ENCODE data around the gene ADCYAP1R1.

Gene ADCYAP1R1

DNA sequence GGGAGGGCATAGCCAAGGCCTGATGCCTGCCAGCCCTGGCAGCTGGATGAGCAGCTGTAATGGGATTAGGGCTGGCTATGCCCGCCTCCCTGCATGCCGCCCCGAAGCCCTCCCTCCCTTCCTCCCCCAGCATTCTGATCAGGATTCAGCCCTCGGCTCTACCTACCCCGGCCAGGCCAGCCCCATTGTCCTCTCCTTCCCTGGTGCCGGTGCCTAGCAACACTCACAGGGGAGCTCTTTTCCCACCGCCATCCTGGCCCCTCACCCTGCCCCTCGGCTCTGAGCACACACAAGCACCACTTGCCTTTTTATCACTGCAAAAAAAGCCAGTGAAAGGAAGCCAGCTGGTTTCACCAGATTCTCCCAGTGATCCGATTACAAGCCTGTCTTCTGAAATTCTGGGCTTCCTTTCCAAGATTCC lies 9.0 kb upstream of the ADCYAP1R1 start:
- no peak for DNase-seq (ENCODE audit: low read depth)

DNA sequence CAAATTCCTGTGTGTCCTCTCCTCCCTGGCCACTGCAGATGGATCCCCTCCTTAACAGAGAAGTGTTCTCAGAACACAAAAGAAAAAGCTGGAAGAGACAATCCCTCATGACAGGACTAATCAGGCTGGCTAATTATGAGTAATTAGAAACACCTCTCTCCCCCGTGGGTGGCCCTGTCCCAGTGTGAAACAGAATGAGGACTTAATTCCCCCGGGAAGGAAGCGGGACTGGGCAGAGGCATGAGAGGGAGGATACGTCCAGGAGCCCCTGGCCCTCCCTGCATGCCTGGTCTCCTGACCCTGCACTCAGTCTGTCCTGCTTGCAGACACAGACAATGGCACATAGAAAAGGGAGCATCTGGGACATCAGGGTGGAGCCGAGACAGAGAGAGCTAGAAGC lies 7.6 kb upstream of the ADCYAP1R1 start:
- no peak for DNase-seq (ENCODE audit: low read depth)

DNA sequence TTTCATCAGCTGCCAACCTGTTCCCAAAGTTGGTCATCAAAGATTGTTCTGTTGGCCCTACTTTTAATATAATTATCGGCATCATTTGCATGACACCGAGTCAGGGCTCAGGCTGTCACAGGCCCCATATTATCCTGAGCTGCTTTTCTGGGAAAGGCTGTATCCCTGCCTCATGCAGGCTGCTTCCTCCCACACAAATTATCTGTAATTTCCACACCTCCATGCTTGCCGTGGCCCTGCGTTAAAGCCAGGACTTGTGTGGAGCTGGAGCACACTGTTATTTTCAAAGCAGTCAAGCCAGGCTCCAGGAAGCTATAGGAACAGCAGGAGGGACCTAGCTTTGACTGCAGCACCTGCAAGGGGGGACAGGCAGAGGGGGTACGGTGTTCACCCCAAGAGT lies 5.4 kb upstream of the ADCYAP1R1 start:
- no peak for DNase-seq (ENCODE audit: low read depth)

DNA sequence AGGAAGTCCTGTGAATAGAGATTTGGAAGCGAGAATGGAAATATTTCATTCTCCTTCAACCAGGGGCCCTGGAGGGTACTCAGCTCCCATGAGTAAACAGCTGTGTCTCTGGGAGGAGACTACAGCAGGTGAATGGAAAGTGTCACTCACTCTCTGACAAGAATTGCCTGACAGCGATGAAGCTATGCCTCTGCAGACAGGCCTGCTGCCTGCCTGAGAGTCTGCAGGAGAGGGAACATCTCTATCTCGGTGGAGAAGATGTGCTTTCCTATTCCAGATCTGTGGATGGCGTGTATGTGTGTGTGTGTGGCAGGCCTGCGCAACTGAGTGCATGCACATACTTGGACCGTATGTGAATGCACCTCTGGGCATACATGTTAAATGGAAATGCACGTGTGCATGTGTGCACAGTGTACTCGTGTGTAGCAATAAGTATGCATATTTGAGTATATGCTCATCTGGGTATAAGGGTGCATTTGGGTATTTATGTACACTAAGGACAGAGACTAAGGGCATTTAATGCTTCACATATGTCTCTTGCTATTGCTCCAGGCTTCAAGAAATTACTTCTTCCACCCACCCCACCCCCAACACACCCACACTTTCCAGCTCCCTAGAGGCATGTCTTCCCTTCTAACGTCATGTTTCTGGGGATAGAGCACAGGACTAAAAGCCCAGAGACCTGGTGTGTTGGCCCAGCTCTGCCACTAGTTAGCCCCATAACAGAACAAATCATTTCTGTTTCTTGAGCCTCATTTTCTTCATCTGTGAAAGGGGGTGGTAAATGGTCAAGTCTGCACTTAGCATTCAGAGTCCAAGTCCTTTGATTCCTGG lies 4.6 kb upstream of the ADCYAP1R1 start:
- DNase-seq (ENCODE audit: low read depth), result no peak

DNA sequence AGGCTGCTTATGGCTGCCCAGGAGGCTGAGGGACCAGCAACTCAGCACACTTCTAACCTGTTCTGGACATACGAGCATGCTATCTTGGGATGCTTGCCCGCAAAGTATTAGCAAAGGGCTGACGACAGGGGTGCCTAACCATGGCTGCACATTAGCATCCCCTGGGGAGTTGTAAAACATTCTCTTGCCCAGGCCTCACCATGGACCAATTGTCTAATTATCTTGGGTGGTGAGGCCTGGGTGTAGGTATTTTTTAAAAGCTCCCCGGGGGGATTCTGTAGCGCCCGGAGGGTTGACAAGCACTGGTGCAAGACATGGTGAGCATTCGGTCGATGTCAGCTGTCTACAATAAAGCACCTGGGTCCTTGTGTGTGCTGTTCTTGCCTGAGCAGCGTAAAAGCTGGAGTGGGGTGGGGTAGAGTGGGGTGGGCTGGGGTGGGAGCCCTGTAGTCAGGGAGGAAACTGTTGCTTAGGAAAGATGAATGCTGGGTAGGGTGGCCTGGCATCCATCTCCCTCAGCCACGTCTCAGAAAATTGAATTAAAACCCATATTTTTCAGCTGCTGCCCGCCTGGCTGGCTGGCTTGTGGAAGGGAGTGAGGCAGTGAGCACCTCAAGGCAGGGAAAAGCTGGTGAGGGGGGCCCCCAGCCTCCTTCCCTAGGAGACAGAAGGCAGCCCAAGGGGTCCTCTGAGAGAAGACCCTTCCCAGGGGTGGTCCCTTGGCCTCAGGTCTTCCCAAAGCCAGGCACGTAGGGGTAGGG lies 2.9 kb upstream of the ADCYAP1R1 start:
- no peak for DNase-seq (ENCODE audit: low read depth)

DNA sequence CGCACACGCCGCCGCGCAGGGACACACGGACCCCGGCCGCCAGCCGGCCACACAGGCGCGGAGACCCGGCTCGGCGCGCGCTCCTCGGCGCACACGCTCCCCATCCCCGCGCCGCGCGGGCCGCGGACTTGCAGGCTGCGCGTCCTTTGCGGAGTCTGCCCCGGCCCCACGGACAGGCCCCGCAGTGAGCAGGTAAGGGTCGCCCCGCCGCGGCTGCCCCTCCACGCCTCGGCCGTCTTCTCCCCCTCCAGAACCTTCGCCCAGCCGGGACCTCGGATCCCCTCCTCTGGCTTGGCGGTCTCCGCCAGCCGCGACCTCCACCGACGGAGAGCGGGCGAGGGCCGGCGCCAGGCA lies 356 bp downstream of the ADCYAP1R1 start:
- DNase-seq (ENCODE audit: low read depth), result no peak

DNA sequence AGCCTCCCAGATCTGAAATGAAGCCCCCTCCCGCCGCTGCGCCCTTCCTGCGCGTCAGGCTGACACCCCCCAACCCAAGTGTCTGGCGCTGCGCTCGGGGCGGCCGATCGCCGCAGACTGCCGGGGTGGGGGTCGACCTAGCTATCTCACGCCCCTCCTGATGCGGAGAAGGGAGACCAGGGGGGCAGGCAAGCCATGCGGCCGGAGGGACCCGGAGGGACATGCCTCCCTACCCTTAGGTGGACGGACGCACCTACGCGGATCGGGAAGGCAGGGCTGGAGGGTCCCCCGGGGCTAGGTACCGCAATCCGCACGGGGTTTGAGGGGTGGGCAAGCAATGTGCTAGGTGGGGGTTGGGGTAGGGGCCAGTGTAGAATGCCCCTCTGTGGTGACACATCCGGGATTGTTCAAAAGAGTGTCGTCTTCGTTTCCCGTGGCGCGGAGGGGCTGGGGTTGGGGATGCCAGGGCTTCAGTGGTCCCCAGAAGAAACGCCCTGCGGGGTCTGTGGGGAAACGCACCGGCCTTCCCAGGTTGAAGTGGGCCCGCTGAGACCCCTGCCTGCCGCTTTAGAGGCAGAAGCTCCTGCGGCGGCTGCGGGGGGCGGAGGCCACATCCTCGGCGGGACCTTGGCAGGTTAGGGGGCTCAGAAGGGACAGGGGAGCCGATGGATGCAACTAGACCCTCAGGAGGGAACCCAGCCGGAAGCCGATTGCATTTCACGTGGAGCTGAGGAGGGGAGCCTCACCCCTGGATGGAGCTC lies 913 bp downstream of the ADCYAP1R1 start:
- DNase-seq (ENCODE audit: low read depth), result no peak

DNA sequence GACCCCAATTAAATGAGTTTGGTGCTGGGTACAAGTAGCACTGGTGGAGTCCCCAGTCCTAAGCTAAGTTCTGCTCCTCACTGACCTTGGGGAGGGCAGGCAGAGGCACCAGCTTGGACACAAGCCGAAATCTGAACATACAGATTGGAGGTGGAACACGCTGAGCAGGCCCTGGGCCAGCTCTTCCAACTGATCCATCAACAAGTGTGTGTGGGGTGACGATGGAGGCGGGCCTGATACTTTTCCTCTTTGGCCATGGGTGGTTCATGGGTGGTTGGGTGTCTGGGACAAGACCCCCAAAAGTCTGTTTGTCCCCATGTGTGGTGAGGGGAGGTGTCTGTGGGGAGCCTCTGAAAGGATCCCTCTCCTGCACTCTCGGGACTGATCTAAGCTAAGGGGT lies 1.9 kb downstream of the ADCYAP1R1 start:
- DNase-seq (ENCODE audit: low read depth), result no peak

DNA sequence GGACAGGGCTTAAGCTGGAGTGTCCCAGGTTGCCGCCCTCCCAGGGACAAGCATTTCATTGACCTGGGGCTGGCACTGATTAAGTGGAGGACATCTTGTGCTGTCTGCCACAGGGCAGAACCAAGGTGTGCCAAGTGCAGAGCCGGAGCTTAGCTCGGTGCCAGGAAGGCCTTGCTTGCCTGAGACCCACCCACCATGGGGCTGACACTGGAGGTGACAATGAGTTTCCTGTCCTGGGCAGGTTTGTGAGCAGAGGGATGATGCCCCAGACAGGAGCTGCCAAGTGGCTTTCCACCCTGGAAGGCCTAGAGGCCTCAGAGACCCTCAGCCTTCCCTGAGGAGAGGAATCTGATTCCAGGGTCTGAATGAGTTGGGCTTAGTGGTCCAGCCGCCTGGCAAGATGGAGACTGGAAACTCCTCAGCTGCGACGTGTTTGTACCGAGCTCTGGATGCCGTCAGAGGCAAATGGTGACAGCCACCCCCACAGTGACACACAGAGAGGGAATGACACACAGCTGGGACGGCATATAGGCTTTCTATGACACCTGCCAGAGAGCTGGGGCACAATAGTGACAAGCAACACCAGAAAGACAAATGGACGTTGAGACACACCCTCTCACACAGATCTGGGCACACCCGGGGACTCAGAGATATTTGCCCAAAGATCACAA lies 2.6 kb downstream of the ADCYAP1R1 start:
- DNase-seq (ENCODE audit: low read depth), result no peak

DNA sequence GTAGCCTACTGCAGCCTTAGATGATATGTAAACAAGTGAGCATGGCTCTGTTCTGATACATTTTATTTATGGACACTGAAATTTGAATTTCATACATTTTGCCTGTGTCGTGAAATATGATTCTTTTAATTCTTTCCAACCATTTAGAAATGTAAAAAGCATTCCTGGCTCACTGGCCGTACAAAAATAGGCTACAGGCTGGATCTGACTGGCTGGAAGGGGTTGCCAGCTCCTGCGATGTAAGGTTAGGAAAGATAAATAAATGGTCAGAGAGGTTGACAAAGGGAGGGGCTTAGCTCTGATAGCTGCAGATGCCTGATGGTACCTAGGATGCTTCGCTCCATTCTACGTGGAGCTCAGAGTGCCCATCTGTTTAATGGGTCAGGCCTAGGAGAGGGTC lies 3.4 kb downstream of the ADCYAP1R1 start:
- no peak for DNase-seq (ENCODE audit: low read depth)

DNA sequence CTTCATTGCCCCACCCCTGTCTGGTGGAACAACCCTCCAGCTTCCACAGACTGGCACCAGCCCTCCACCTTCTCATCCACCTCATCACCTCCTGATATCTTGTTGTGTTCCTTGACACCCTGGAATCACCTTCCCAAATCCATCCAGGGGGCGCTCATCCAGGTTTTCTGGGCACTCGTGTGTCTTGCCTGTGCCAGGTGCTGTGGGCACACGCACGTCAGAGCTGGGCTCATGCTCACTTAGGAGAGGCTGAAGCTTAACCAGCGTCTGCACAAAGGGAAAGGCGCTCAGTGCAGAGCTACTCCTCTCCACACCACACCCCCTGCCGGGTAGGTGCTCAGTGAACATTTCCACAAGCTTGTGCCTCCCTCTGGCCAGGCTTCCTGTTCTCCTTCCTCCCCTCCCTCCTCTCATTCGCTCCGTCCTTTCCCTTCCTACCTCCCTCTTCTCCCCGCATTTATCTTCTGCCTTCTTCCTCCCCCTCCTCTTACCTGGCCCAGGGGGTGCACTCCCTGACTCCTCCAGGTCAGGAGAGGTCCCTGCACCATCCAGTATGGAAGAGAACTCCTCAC lies 4.8 kb downstream of the ADCYAP1R1 start:
- DNase-seq (ENCODE audit: low read depth), result no peak

DNA sequence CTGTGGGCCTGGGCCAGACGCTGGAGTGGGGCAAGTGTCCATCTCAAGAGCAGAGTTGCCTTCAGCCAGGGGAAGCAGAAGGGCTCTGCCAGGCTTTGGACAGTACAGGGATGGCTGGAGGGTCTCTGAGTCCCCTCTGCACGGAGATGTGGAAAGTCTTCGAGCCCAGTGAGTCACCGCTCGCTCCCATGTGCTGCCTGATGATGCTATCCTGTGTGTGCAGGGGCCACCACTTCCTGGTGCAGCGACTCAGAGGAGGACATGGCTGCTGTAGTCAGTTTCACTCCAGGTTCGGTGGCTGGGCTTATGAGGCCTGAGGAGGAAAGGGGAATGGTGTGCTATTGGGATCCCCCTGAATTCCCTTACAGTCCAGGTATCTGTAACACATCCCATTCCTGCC lies 6.0 kb downstream of the ADCYAP1R1 start:
- no peak for DNase-seq (ENCODE audit: low read depth)

DNA sequence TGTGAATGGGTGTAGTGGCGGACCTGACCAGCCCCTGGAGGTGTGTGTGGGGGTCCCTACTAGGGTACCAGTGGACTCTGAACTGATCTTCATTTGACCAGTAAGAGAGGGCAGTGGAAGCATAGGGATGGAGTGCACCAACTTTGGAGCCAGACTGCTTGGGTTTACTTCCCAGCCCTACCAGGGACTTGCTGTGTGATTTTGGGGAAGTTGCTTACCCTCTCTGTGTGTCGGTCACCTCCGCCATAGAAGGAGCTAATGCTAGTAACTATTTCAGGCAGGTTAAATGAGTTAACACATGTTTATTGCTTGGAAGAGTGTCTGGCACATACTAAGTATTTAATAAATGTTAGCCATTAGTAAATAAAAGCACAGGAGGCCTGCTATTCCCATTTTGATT lies 6.6 kb downstream of the ADCYAP1R1 start:
- DNase-seq (ENCODE audit: low read depth), result no peak

DNA sequence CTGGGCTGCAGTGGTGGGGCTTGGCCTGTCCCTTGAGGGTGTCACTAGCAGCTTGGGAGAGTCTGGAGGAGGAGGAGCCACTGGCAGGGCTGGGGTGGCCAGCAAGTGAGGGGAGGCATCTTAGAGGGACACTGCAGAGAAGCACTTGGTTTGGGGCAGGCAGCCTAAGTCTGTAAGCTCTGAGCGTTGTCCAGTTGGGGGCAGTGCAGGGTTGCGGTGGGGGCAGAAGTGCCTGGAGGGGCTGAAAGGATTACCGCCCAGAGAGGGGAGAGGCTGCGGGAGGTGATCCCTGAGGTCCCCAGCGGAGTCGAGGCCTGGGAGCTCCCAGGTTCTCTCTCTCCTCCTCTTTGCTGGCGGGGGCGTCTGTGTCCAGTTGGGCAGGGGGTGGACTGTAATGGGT lies 7.4 kb downstream of the ADCYAP1R1 start:
- DNase-seq (ENCODE audit: low read depth), result no peak

DNA sequence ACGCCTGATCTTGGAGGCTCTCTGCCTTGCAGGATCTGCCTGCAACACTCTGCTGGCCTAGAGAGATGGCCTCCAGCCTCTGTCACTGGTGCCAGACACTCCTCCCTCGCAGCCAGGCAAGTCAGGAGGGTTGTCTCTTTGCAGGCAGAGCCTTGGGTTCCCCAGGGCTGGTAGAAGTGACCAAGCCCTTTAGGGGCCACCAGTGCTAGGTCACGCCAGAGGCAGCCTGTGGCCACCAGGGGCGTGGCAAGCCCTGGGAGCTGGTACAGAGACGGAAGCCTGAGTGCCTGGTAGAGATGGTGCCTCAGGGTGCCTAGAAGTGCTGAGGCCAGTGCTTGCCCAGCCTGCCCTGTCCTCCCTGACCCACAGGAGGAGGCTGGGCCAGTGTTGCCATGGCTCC lies 9.1 kb downstream of the ADCYAP1R1 start:
- no peak for DNase-seq (ENCODE audit: low read depth)

DNA sequence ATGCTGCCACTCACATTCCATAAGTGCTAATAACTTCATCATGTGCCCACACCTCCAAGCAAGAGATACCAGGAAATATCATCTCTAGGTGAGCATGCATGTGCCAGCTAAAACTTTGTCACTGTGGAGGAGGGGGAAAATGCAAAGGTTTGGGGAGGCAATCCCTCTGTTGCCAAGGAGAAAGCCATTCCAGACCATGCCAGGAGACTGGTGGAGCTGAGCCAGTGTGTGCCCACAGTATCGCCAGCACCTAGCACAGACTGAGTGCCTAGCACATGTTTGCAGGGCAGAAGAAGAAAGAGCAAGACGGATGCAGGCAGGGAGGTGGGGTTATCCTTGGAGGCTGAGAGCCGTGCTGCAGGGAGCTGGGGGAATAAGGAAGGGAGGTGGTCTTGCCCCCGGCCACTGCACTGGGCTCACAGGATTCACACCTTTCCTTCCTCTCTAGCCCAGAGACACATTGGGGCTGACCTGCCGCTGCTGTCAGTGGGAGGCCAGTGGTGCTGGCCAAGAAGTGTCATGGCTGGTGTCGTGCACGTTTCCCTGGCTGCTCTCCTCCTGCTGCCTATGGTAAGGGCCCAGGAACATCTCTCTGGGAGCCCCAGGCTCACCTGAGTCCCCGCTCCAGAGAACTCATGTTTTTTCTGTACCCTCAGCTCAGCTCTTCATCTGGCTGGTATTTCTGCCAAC lies 10.8 kb downstream of the ADCYAP1R1 start:
- no peak for DNase-seq (ENCODE audit: low read depth)

DNA sequence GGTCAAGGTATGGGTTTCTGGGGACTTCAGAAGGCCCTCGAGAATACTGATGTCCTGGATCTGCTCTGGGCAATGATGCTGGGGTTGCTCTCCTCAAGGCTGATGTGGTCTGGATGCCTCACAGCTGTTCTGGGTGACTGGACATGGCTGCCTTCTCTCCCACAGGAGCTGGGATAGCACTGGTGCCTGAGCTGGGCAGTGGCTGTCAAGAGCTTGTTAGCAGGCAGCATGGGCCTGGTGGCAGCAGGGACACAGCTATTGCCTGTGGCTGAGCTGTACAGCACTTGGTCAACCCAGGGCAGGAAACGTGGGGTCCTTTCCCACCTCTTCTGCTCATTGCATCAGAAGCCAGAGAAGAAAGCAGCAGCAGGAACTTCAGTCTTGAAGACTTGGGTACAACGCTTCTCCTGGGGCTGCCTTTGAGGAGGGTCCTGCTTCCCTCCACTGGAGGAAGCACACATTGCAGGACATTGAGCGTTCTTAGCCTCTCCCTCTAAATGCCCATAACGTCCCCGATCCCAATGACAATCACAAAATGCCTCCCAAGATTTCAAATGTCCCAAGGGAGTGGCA lies 13.0 kb downstream of the ADCYAP1R1 start:
- DNase-seq (ENCODE audit: low read depth), result no peak

DNA sequence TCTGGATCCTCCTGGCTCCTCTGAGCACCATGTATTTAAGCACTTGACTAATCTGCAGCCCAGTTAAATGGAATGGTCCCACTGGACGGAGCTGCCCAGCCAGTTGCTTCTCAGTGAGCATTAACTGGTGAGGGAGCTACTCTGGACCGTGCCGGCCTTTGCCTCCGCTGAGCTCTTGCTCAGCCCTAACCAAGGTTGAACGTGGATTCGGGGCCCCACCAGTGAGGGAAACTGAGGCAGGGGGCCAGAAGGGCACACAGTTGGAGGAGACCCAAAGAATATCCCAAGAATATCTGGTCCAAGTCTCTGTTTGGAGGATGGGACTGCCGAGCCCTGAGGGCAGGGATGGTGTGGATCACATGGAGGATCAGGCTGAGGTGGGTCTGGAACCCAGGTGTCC lies 13.7 kb downstream of the ADCYAP1R1 start:
- no peak for DNase-seq (ENCODE audit: low read depth)

DNA sequence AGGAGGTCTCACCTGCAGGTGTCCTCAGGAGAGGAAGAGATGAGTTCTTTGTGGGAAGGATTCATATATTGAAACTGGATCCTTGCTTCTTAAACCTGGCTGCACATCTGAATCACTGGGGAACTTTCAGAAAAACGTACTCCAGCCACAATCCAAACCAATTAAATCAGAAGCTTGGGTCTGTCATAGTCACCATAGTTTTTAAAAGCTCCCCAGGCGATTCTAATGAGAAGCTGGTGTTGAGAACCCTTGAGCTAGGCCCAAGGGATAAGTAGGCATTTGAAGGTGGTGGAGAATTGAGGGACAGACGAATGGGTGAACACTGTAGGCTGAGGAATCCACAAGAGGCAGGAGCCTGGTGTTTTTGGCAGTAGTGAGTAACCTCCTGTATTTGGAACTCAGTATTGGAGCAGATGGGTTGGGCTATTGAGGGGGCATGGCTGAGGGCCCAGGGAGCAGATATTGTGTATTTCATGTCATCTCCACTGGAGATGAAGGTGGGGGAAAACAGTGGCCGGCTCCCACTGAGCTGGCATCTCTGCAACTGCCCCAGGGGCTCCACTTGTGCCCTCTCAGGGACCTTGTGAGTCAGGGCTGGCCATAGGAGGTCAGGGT lies 14.5 kb downstream of the ADCYAP1R1 start:
- no peak for DNase-seq (ENCODE audit: low read depth)

DNA sequence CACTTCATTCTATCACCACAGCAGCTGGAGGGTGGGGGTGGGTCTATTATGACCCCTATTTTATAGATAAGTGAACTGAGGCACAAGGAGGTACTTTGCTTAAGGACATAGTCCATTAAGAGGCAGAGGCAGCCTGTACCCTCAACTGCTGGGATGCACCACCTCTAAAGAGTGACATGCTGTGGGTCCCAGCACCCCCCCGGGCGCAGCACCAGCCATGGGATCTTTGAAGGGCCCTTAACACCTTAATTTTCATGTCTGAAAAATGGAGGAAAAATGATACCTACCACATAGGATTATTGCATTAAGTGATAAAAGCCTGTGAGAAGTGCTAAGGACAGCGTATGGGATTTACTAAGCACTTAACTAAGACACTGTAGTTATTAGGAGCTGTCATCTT lies 15.4 kb downstream of the ADCYAP1R1 start:
- no peak for DNase-seq (ENCODE audit: low read depth)
